ENCODE measurements around the gene RPS21. TPM values are rescaled to one million over a fixed set of nuclear protein-coding genes. Genes with fewer than 3 reads are reported as not detected.

RPS21 gene
- total RNA-seq, 1 donor from 2014 or later: 1,629 TPM

DNA sequence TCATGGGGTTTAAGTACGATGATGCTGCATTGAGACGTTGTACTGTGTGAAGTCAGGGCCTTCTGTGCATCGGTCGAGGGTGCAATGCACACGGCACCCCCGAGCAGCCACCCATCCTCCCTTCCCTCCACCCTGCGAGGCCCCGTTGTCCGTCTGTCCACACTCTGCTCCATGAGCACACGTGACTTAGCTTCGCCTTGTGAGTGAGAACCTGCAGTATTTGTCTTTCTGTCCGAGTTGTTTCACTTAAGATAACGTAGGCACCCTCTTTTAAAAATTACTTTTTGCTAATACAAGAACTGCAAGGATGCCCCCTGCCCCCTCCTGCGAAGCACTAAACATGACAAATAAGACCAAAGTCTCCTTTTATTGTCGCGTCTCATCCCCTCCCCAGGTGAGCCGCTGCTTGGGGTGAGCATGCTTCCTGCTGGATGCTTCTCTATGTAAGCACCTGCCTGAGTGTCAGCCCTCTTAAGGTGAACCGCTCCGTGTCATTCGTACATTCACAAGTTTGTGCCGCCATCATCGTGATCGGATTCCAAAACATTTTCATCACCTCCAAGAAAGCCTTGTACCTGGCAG is 44.1 kb downstream of the RPS21 start:
- peaks cover 25% of the 10 kb centered on the region for H3K27me3 Mint-ChIP-seq (ENCODE audit: insufficient read depth, low read depth)
- H3K36me3 ChIP-seq: no peaks in the 10 kb centered on the region
- no peaks in the 10 kb centered on the region for H3K9me3 ChIP-seq (ENCODE audit: low read depth)
- H3K4me1 ChIP-seq: peaks cover 14% of the 10 kb centered on the region
- H3K36me3 Mint-ChIP-seq: no peaks in the 10 kb centered on the region
- H3K27ac ChIP-seq: no peak overlapping the region
- H3K9me3 Mint-ChIP-seq: no peaks in the 10 kb centered on the region
- H3K4me3 Mint-ChIP-seq: peak overlapping the region; percentile 34
- H3K4me2 ChIP-seq: no peak overlapping the region
- no peak overlapping the region for H3K27ac Mint-ChIP-seq
- H3K4me1 Mint-ChIP-seq: peaks cover 11% of the 10 kb centered on the region
- H3F3A ChIP-seq (ENCODE audit: low read depth): no peaks in the 10 kb centered on the region
- H3K4me3 ChIP-seq: no peak overlapping the region
- H3K27me3 ChIP-seq: peaks cover 11% of the 10 kb centered on the region
- no peaks in the 10 kb centered on the region for H3K79me2 ChIP-seq (ENCODE audit: low read depth)
- H2AFZ ChIP-seq (replicated peaks): no peak overlapping the region
- TF ChIP-seq CTCF (IDR thresholded peaks at IDR 0.05) (no peak), EZH2phosphoT487 (IDR thresholded peaks at IDR 0.05) (no peak), EZH2 (IDR thresholded peaks at IDR 0.05) (no peak)
- H4K20me1 ChIP-seq (ENCODE audit: low read depth): no peaks in the 10 kb centered on the region
- DNase-seq (ENCODE audit: low spot score): no peak
- no peak overlapping the region for H3K9ac ChIP-seq

- Mint-ChIP-seq H3K36me3 (no peaks in the 10 kb centered on the region), H3K9me3 (peaks cover 2% of the 10 kb centered on the region), H3K27me3 (ENCODE audit: insufficient read depth, low read depth) (peaks cover 20% of the 10 kb centered on the region), H3K27ac (no peak overlapping the region), H3K4me1 (peaks cover 5% of the 10 kb centered on the region), H3K4me3 (no peak overlapping the region)
- no peak for TF ChIP-seq EZH2phosphoT487 (IDR thresholded peaks at IDR 0.05)
- no peak for TF ChIP-seq CTCF (IDR thresholded peaks at IDR 0.05)
- TF ChIP-seq EZH2 (IDR thresholded peaks at IDR 0.05): no peak
- Histone ChIP-seq H2AFZ (replicated peaks) (no peak overlapping the region), H3K36me3 (no peaks in the 10 kb centered on the region), H3K4me3 (no peak overlapping the region), H3K27ac (no peak overlapping the region), H3K79me2 (ENCODE audit: low read depth) (no peaks in the 10 kb centered on the region), H4K20me1 (ENCODE audit: low read depth) (no peaks in the 10 kb centered on the region), H3K9me3 (ENCODE audit: low read depth) (no peaks in the 10 kb centered on the region), H3K4me1 (no peaks in the 10 kb centered on the region), H3K27me3 (peaks cover 11% of the 10 kb centered on the region), H3K4me2 (no peak overlapping the region), H3K9ac (no peak overlapping the region), H3F3A (ENCODE audit: low read depth) (no peaks in the 10 kb centered on the region)
- DNase-seq (ENCODE audit: low spot score): no peak
Observed at GRCh38 chr20:62433658-62434497, 47.0 kb downstream of the RPS21 start.

DNA sequence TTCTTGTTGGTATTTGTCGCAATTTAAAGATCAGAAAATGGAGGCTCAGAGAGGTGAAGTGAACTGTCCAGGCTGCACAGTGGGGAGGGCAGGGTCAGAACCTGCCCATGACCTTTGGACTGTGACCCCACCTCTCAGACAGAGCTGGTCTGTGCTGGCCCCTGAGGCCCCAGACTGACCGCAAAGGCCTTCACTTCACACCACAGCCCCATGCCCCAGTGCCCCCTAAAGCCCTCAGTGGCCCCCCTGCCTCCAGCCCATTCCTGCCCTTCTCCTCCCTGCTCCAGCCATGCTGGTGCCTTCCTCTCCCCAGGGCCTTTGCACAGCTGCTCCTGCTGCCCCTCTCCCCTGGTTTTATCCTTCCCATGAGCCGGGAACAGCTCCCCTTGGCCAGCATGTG is 49.8 kb downstream of the RPS21 start:
- Histone ChIP-seq H3K4me3 (no peak overlapping the region), H3F3A (ENCODE audit: low read depth) (no peaks in the 10 kb centered on the region), H4K20me1 (ENCODE audit: low read depth) (no peaks in the 10 kb centered on the region), H3K27ac (no peak overlapping the region), H3K27me3 (peaks cover 2% of the 10 kb centered on the region), H3K4me2 (no peak overlapping the region), H3K9me3 (ENCODE audit: low read depth) (no peaks in the 10 kb centered on the region), H3K36me3 (no peaks in the 10 kb centered on the region), H3K4me1 (no peaks in the 10 kb centered on the region), H3K79me2 (ENCODE audit: low read depth) (no peaks in the 10 kb centered on the region), H2AFZ (replicated peaks) (no peak overlapping the region), H3K9ac (no peak overlapping the region)
- Mint-ChIP-seq H3K27ac (no peak overlapping the region), H3K9me3 (peaks cover 2% of the 10 kb centered on the region), H3K4me1 (no peaks in the 10 kb centered on the region), H3K4me3 (no peak overlapping the region), H3K27me3 (ENCODE audit: insufficient read depth, low read depth) (peaks cover 21% of the 10 kb centered on the region), H3K36me3 (no peaks in the 10 kb centered on the region)
- no peak for DNase-seq (ENCODE audit: low spot score)
- TF ChIP-seq EZH2phosphoT487 (IDR thresholded peaks at IDR 0.05) (no peak), CTCF (IDR thresholded peaks at IDR 0.05) (no peak), EZH2 (IDR thresholded peaks at IDR 0.05) (no peak)
